SK-N-SH treated with all-trans-retinoic acid at 6 μM for 48 hours (cell line): Measurements from ENCODE around the gene WDFY2.

Source experiments
- ATAC-seq: fragments of 200-7000 bp; cut with Tn5 transposase; 3 replicates; pipeline ENCODE4 v1.9.1; 2020; ENCODE audit warnings: mild to moderate bottlenecking, moderate library complexity
- ARNTL ChIP-seq: fragments of 450-650 bp; formaldehyde crosslinking; IDR thresholded peaks from 2 replicates; pipeline ENCODE4 v1.5.0; 2020; ENCODE audit warnings: low read depth, mild to moderate bottlenecking, moderate library complexity, borderline replicate concordance
- BACH2 ChIP-seq: fragments of 250-450 bp; sonication (Bioruptor Pico); IDR thresholded peaks from 2 replicates; pipeline ENCODE4 v1.9.0; 2021; ENCODE audit warnings: mild to moderate bottlenecking, borderline replicate concordance
- ESRRG ChIP-seq: fragments of 250-450 bp; sonication (Bioruptor Pico); IDR thresholded peaks from 2 replicates; pipeline ENCODE4 v1.6.1; 2021; ENCODE audit warnings: mild to moderate bottlenecking
- GLIS3 ChIP-seq: fragments of 250-450 bp; sonication (Bioruptor Pico); IDR thresholded peaks from 2 replicates; pipeline ENCODE4 v1.5.0; 2020; ENCODE audit warnings: mild to moderate bottlenecking, moderate library complexity
- ISL1 ChIP-seq: fragments of 250-450 bp; sonication (Bioruptor Pico); IDR thresholded peaks from 2 replicates; pipeline ENCODE4 v2.1.2; 2022; ENCODE audit warnings: mild to moderate bottlenecking, moderate library complexity
- OSR1 ChIP-seq: fragments of 250-450 bp; sonication (Bioruptor Pico); IDR thresholded peaks from 2 replicates; pipeline ENCODE4 v1.8.0; 2022; ENCODE audit warnings: moderate library complexity, mild to moderate bottlenecking, inconsistent platforms
- PPARA ChIP-seq: fragments of 250-450 bp; sonication (Bioruptor Pico); IDR thresholded peaks from 2 replicates; pipeline ENCODE4 v1.5.0; 2020; ENCODE audit warnings: mild to moderate bottlenecking, borderline replicate concordance
- TCF4 ChIP-seq: fragments of 250-450 bp; sonication (Bioruptor Pico); IDR thresholded peaks from 2 replicates; pipeline ENCODE4 v1.8.0; 2021; ENCODE audit warnings: mild to moderate bottlenecking, moderate library complexity, borderline replicate concordance
- TOX ChIP-seq: fragments of 250-450 bp; sonication (Bioruptor Pico); IDR thresholded peaks from 2 replicates; pipeline ENCODE4 v1.8.0; 2021; ENCODE audit warnings: mild to moderate bottlenecking, moderate library complexity, borderline replicate concordance
- ZC3H10 ChIP-seq: fragments of 250-450 bp; sonication (Bioruptor Pico); IDR thresholded peaks from 2 replicates; pipeline ENCODE4 v1.5.1; 2021; ENCODE audit warnings: mild to moderate bottlenecking, moderate library complexity
- ZFP3 ChIP-seq: fragments of 250-450 bp; sonication (Bioruptor Pico); IDR thresholded peaks from 2 replicates; pipeline ENCODE4 v1.5.0; 2020; ENCODE audit warnings: mild to moderate bottlenecking, moderate library complexity
- ZNF565 ChIP-seq: fragments of 450-650 bp; formaldehyde crosslinking; conservative IDR thresholded peaks from 2 replicates; pipeline ENCODE4 v1.5.0; 2020; ENCODE audit warnings: low read depth, mild to moderate bottlenecking, moderate library complexity
- ZNF70 ChIP-seq: fragments of 450-650 bp; formaldehyde crosslinking; IDR thresholded peaks from 2 replicates; pipeline ENCODE4 v1.5.0; 2020; ENCODE audit warnings: mild to moderate bottlenecking, moderate library complexity
- ZNF8 ChIP-seq: fragments of 450-650 bp; formaldehyde crosslinking; IDR thresholded peaks from 2 replicates; pipeline ENCODE4 v1.5.0; 2020; ENCODE audit warnings: mild to moderate bottlenecking, moderate library complexity
- TF ChIP-seq, protein P1 (sequence below): fragments of 250-450 bp; sonication (Bioruptor Pico); IDR thresholded peaks from 2 replicates; pipeline ENCODE4 v1.8.0; 2020; ENCODE audit warnings: mild to moderate bottlenecking, moderate library complexity, borderline replicate concordance
- TF ChIP-seq, protein P2 (sequence below): fragments of 250-450 bp; sonication (Bioruptor Pico); IDR thresholded peaks from 2 replicates; pipeline ENCODE4 v1.5.0; 2020; ENCODE audit warnings: mild to moderate bottlenecking, moderate library complexity
- TF ChIP-seq, protein P3 (sequence below): fragments of 250-450 bp; sonication (Bioruptor Pico); IDR thresholded peaks from 2 replicates; pipeline ENCODE4 v1.5.1; 2021; ENCODE audit warnings: mild to moderate bottlenecking, moderate library complexity

Gene WDFY2

DNA sequence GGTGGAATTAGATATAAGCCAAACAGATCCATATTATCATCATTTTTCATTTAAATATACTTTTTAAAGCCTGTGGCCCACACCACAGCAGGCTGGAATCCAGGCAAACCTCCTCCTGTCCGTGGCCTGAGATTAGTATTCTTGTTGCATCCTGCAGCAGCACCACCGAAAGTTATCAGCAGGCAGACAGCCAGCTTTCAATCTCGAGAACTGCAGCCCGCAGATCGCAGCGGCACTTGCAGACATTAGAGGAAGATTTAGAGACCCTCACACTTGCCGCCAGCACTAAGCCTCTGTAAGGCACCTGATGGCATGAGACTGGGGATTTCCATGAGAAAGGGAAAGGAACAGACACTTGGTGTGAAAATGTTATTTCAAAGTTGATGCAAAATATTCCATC lies 212.3 kb downstream of the WDFY2 start:
- TF ChIP-seq ARNTL (CRISPR knock-in tag): no peak
- TF ChIP-seq, protein P1, sequence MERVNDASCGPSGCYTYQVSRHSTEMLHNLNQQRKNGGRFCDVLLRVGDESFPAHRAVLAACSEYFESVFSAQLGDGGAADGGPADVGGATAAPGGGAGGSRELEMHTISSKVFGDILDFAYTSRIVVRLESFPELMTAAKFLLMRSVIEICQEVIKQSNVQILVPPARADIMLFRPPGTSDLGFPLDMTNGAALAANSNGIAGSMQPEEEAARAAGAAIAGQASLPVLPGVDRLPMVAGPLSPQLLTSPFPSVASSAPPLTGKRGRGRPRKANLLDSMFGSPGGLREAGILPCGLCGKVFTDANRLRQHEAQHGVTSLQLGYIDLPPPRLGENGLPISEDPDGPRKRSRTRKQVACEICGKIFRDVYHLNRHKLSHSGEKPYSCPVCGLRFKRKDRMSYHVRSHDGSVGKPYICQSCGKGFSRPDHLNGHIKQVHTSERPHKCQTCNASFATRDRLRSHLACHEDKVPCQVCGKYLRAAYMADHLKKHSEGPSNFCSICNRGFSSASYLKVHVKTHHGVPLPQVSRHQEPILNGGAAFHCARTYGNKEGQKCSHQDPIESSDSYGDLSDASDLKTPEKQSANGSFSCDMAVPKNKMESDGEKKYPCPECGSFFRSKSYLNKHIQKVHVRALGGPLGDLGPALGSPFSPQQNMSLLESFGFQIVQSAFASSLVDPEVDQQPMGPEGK (CRISPR knock-in tag): no peak
- no peak for TF ChIP-seq ZNF8 (CRISPR knock-in tag)
- TF ChIP-seq ZNF565 (CRISPR knock-in tag): no peak
- TF ChIP-seq TCF4 (CRISPR knock-in tag): no peak
- no peak for ATAC-seq

DNA sequence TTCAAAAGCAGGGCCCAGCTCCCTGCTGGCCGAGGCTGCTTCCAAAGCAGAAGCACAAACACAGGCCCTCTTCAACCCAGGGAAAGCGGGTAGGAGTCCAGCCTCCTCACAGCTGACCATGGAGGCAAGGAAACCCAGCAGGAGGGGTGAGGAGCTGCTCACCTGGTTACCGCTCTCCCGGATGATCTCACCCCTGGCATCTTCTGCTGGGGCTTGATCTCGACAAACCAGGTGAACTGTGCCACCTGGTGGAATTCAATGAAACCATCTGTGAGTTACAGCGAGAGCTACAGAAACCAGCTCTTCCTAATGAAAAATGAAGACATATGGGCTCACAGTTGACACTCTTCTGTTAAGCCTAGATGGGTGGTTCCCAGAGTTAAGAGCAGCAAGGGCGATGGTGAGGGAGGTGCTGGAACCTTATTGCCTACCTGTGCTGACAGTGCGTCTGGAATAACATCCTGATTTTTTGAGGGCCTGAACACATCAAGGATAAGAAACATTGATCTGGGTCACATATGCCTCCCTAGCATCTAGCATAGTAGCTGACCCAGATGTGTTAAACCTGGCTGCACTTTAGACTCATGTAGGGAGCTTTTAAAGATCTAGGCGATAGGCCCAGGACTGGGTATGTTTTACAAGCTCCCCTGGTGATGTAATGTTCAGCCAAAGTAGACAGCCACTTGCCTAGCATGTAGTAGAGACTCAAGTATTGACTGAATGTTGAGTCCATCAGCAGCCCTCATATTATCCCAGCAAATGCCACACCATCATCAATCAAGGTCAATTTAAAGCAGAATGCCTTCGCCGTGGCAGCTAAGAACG lies 213.6 kb downstream of the WDFY2 start:
- peak; percentile 63 for ATAC-seq

DNA sequence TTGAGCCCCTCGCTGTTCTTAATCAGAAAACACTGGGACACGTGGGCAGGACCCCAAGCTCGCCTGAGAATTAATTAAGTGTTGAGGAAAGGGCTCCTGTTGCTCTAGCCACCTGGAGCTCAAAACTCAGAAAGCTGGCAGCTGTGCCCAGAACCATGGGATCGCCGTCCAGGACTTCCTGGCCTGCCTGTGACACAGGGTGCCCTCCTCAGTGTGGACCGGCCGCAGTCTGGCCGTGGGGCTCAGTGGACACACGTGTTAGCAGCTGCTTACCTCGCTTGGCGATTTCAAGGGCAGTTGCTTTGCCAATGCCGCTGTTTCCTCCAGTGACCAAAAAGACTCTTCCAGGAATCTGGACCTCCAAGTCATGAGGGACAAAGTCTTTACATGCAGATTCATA lies 215.0 kb downstream of the WDFY2 start:
- TF ChIP-seq PPARA (CRISPR knock-in tag) (no peak), TCF4 (CRISPR knock-in tag) (no peak), TOX (CRISPR knock-in tag) (no peak), GLIS3 (CRISPR knock-in tag) (no peak)
- TF ChIP-seq, protein P1 (CRISPR knock-in tag): no peak
- ATAC-seq: no peak

More for the DNA sequence above, 213.6 kb downstream of the WDFY2 start:
- TF ChIP-seq, protein P2, sequence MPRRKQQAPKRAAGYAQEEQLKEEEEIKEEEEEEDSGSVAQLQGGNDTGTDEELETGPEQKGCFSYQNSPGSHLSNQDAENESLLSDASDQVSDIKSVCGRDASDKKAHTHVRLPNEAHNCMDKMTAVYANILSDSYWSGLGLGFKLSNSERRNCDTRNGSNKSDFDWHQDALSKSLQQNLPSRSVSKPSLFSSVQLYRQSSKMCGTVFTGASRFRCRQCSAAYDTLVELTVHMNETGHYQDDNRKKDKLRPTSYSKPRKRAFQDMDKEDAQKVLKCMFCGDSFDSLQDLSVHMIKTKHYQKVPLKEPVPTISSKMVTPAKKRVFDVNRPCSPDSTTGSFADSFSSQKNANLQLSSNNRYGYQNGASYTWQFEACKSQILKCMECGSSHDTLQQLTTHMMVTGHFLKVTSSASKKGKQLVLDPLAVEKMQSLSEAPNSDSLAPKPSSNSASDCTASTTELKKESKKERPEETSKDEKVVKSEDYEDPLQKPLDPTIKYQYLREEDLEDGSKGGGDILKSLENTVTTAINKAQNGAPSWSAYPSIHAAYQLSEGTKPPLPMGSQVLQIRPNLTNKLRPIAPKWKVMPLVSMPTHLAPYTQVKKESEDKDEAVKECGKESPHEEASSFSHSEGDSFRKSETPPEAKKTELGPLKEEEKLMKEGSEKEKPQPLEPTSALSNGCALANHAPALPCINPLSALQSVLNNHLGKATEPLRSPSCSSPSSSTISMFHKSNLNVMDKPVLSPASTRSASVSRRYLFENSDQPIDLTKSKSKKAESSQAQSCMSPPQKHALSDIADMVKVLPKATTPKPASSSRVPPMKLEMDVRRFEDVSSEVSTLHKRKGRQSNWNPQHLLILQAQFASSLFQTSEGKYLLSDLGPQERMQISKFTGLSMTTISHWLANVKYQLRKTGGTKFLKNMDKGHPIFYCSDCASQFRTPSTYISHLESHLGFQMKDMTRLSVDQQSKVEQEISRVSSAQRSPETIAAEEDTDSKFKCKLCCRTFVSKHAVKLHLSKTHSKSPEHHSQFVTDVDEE (CRISPR knock-in tag): 0 out of 2 replicates have a peak, but pooled peaks have one; percentile 15
- no peak for TF ChIP-seq BACH2 (CRISPR knock-in tag)
- TF ChIP-seq GLIS3 (CRISPR knock-in tag): no peak
- TF ChIP-seq TOX (CRISPR knock-in tag): no peak
- TF ChIP-seq, all 23 proteins: peak for 1

DNA sequence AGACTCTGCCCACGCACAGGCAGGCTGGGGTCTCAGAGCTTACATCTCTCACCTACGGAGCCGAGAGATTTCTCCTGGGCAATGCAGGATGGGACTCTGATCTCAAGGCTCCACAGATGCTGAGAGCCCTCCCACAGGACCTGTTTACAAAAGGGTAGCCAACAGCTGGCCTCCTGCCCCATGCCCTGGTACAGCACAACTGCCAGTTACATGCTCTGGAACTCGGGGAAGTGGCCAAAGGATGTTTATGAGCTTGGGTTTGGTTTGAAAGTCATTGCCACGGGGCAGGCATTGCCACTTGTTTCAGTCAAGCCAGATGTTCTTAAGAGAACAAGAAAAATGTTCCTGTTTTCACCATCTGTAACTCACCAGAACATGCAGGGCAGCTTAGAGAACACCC lies 216.2 kb downstream of the WDFY2 start:
- no peak for TF ChIP-seq ESRRG (CRISPR knock-in tag)
- TF ChIP-seq OSR1 (CRISPR knock-in tag): no peak
- TF ChIP-seq, protein P3, sequence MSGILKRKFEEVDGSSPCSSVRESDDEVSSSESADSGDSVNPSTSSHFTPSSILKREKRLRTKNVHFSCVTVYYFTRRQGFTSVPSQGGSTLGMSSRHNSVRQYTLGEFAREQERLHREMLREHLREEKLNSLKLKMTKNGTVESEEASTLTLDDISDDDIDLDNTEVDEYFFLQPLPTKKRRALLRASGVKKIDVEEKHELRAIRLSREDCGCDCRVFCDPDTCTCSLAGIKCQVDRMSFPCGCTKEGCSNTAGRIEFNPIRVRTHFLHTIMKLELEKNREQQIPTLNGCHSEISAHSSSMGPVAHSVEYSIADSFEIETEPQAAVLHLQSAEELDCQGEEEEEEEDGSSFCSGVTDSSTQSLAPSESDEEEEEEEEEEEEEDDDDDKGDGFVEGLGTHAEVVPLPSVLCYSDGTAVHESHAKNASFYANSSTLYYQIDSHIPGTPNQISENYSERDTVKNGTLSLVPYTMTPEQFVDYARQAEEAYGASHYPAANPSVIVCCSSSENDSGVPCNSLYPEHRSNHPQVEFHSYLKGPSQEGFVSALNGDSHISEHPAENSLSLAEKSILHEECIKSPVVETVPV (CRISPR knock-in tag): no peak
- TF ChIP-seq TOX (CRISPR knock-in tag): no peak
- TF ChIP-seq ZNF8 (CRISPR knock-in tag): no peak
- no peak for TF ChIP-seq ZFP3 (CRISPR knock-in tag)
- TF ChIP-seq ZC3H10 (CRISPR knock-in tag): no peak
- TF ChIP-seq TCF4 (CRISPR knock-in tag): no peak
- no peak for TF ChIP-seq PPARA (CRISPR knock-in tag)
- TF ChIP-seq ZNF565 (CRISPR knock-in tag): no peak
- no peak for TF ChIP-seq ZNF70 (CRISPR knock-in tag)
- TF ChIP-seq ISL1 (CRISPR knock-in tag): no peak
- no peak for ATAC-seq
